GM12878 (cell line): ENCODE data around the gene ATP6V0E2. TPM values are rescaled to one million over a fixed set of nuclear protein-coding genes. Genes with fewer than 3 reads are reported as not detected.

Experiments used
- ATAC-seq: fragments of 200-7000 bp; cut with Tn5 transposase; 3 replicates; pipeline ENCODE4 v1.9.1; 2020; ENCODE audit warnings: mild to moderate bottlenecking, moderate library complexity
- BruUV-seq: library from RNA; stranded (reverse); fragments of 400-500 nt; replicated peaks from 2 replicates; lab custom pipeline; 2021; lab: Mats Ljungman, UMichigan
- CTCF ChIA-PET: fragments of 300-600 bp; sonication (Branson Sonifier 250); formaldehyde crosslinking; extraction: SDS; loops from one replicate; lab custom pipeline; 2021; ENCODE audit warnings: inconsistent platforms; lab: Yijun Ruan, JAX
- POLR2A ChIA-PET: fragments of 350-600 bp; formaldehyde crosslinking; extraction: SDS; loops from one replicate; lab custom pipeline; 2021; ENCODE audit warnings: inconsistent platforms; lab: Charles Lee
- RAD21 ChIA-PET: fragments of 300-600 bp; sonication (Branson Sonifier 250); formaldehyde crosslinking; loops from one replicate; lab custom pipeline; 2023; ENCODE audit warnings: antibody characterized with exemption; ENCODE audit not compliant: unreplicated experiment; lab: Charles Lee
- SMC1A ChIA-PET: fragments of 300-600 bp; sonication (Branson Sonifier 250); formaldehyde crosslinking; loops from one replicate; lab custom pipeline; 2023; ENCODE audit not compliant: unreplicated experiment, uncharacterized antibody; lab: Charles Lee
- DNase-seq: peaks from one replicate; pipeline ENCODE4 v3.0.0-alpha.2; 2011; ENCODE audit warnings: low read depth, low spot score
- FAIRE-seq: peaks from 3 replicates; lab custom pipeline; 2011; peaks lifted over from hg19 to GRCh38; lab: Jason Lieb, UNC
- H2AFZ ChIP-seq: 2 replicates; pipeline ENCODE4 v1.6.0; 2011; ENCODE audit warnings: low read depth, low read length, control low read depth; ENCODE audit not compliant: control insufficient read depth
- H3K27ac ChIP-seq: 2 replicates; pipeline ENCODE4 v1.5.1; 2011; ENCODE audit warnings: control low read depth; ENCODE audit not compliant: control insufficient read depth, insufficient read depth
- H3K27me3 ChIP-seq, 2 experiments: replicated peaks in 1 of 2; 2 replicates each; pipeline versions ENCODE4 v1.6.0 to v1.6.1; 2011; ENCODE audit warnings: low read length in 1 of 2; ENCODE audit not compliant: control insufficient read depth in 2 of 2, insufficient read depth in 2 of 2
- H3K36me3 ChIP-seq, 2 experiments: 2 replicates each; pipeline ENCODE4 v1.5.1; 2011; ENCODE audit warnings: low read length in 1 of 2; ENCODE audit not compliant: control insufficient read depth in 2 of 2, insufficient read depth in 2 of 2
- H3K4me1 ChIP-seq: 2 replicates; pipeline ENCODE4 v1.6.1; 2011; ENCODE audit warnings: mild to moderate bottlenecking, low read length, moderate library complexity, mixed read lengths; ENCODE audit not compliant: control insufficient read depth, insufficient read depth
- H3K4me2 ChIP-seq: 2 replicates; pipeline ENCODE4 v1.6.0; 2011; ENCODE audit warnings: control low read depth; ENCODE audit not compliant: control insufficient read depth, insufficient read depth
- H3K4me3 ChIP-seq: fragments of 200-600 bp; sonication (generic); 2 replicates; pipeline ENCODE4 v1.5.1; 2016
- H3K79me2 ChIP-seq: 2 replicates; pipeline ENCODE4 v1.6.0; 2011; ENCODE audit warnings: low read length; ENCODE audit not compliant: control insufficient read depth, insufficient read depth
- H3K9ac ChIP-seq: 2 replicates; pipeline ENCODE4 v1.8.0; 2011; ENCODE audit warnings: low read length, control low read depth, mixed read lengths; ENCODE audit not compliant: control insufficient read depth, insufficient read depth
- H3K9me3 ChIP-seq: replicated peaks from 3 replicates; pipeline ENCODE4 v1.5.1; 2011; ENCODE audit warnings: mild to moderate bottlenecking, low read length; ENCODE audit not compliant: control insufficient read depth, insufficient read depth
- H4K20me1 ChIP-seq: 2 replicates; pipeline ENCODE4 v1.6.0; 2011; ENCODE audit not compliant: control insufficient read depth, insufficient read depth
- BCL11A ChIP-seq: IDR thresholded peaks from 2 replicates; pipeline ENCODE4 v1.6.1; 2011; ENCODE audit warnings: low read depth, low read length
- BHLHE40 ChIP-seq, 2 experiments: fragments of 450-650 bp in 1 of 2; IDR thresholded peaks; 2 replicates each; pipeline ENCODE4 v1.6.1; 2011 to 2017; ENCODE audit warnings: low read depth in 2 of 2, borderline replicate concordance in 1 of 2, improper control_type of control experiment in 1 of 2, low read length in 1 of 2, mild to moderate bottlenecking in 1 of 2
- CHD4 ChIP-seq: fragments of 200-600 bp; sonication (generic); IDR thresholded peaks from 2 replicates; pipeline ENCODE4 v1.6.1; 2016; ENCODE audit warnings: mild to moderate bottlenecking
- HCFC1 ChIP-seq: fragments of 150-350 bp; IDR thresholded peaks from 2 replicates; pipeline ENCODE4 v1.6.1; 2014; ENCODE audit warnings: low read length
- HDGF ChIP-seq: fragments of 450-650 bp; IDR thresholded peaks from 2 replicates; pipeline ENCODE4 v1.6.1; 2016; ENCODE audit warnings: antibody characterized with exemption
- LARP7 ChIP-seq: fragments of 450-650 bp; IDR thresholded peaks from 2 replicates; pipeline ENCODE4 v1.6.1; 2017; ENCODE audit warnings: mild to moderate bottlenecking
- RAD51 ChIP-seq: fragments of 450-650 bp; IDR thresholded peaks from 2 replicates; pipeline ENCODE4 v1.6.1; 2016; ENCODE audit warnings: moderate library complexity, mild to moderate bottlenecking, inconsistent platforms
- SMAD5 ChIP-seq: IDR thresholded peaks from 2 replicates; pipeline ENCODE4 v1.6.1; 2016; ENCODE audit warnings: antibody characterized with exemption, low read depth
- SREBF2 ChIP-seq: IDR thresholded peaks from 2 replicates; pipeline ENCODE4 v1.6.1; 2012; ENCODE audit warnings: mild to moderate bottlenecking, low read length
- SUZ12 ChIP-seq: fragments of 200-600 bp; sonication (generic); IDR thresholded peaks from one replicate; pipeline ENCODE4 v1.6.1; 2018; ENCODE audit warnings: antibody characterized with exemption, mild to moderate bottlenecking; ENCODE audit not compliant: unreplicated experiment
- ZNF384 ChIP-seq: IDR thresholded peaks from 2 replicates; pipeline ENCODE4 v1.6.1; 2012; ENCODE audit warnings: low read depth, mild to moderate bottlenecking, low read length, improper control_type of control experiment, borderline replicate concordance
- ZNF687 ChIP-seq: fragments of 450-650 bp; IDR thresholded peaks from 2 replicates; pipeline ENCODE4 v1.6.1; 2017; ENCODE audit warnings: mild to moderate bottlenecking, moderate library complexity
- WGBS: methylation state at CpG from one replicate; pipeline ENCODE4 v1.1.6; 2016; ENCODE audit warnings: low lambda C conversion rate; ENCODE audit not compliant: insufficient replicate concordance, insufficient coverage; ENCODE audit errors: missing lambda C conversion rate; 5-methylcytosine and 5-hydroxymethylcytosine counted together
- in situ Hi-C: fragments of 300-500 bp; cut with MboI; formaldehyde crosslinking; loops from 9 replicates; pipeline ENCODE4 v1.14.3; 2018; ENCODE audit warnings: mixed read lengths
- intact Hi-C: fragments of 100-400 bp; cut with micrococcal nuclease; formaldehyde crosslinking; loops from one replicate; pipeline ENCODE4 v1.14.2; 2022; ENCODE audit not compliant: unreplicated experiment
- polyA plus RNA-seq, 11 experiments: library from polyadenylated mRNA; depleted of rRNA in 4 of 11; unstranded in 6 of 11; stranded (reverse) in 5 of 11; fragments of >200 nt; fragmentation: Nextera tagmentation in 4 of 11; fragmentation: Illumina TruSeq in 1 of 11; extraction: Ambion mirVana in 4 of 11; extraction: Trizol in 1 of 11; gene quantifications; 1 replicate in 1 of 11; 2 replicates in 10 of 11; pipeline versions ENCODE4 v1.2.1 to v1.2.3, GENCODE V29; 2011 to 2016; ENCODE audit warnings: inconsistent platforms in 2 of 11, missing spikeins in 2 of 11, low read depth in 1 of 11
- total RNA-seq, 4 experiments: library from RNA; depleted of rRNA in 3 of 4; stranded (reverse); fragments of >200 nt in 3 of 4; fragmentation: Illumina TruSeq in 1 of 4; extraction: Trizol in 1 of 4; gene quantifications; 2 replicates each; pipeline versions ENCODE4 v1.2.1 to v1.2.3, GENCODE V29; 2013 to 2021

ATP6V0E2 gene
- total and polyA plus RNA-seq, 10 of the 15 experiments (the other 5 are each of a cell fraction or from before 2014, with no cell fraction given), result 1.5 to 54.7 (median 27.6) TPM

GRCh38 chr7:149824301-149824741, 49.4 kb upstream of the ATP6V0E2 start:
- in situ Hi-C loops (no loop called here), intact Hi-C loops (no loop called here)
- no peak overlapping the region for H3K4me2 ChIP-seq
- H3K79me2 ChIP-seq, result no peaks in the 10 kb centered on the region
- no peak for ATAC-seq
- ChIA-PET CTCF (no interaction called here), RAD21 (no interaction called here), POLR2A (no interaction called here), SMC1A (no interaction called here)
- no peak overlapping the region for H2AFZ ChIP-seq
- no peaks in the 10 kb centered on the region for H4K20me1 ChIP-seq
- no peaks in the 10 kb centered on the region for H3K9me3 ChIP-seq
- DNase-seq, result no peak
- H3K27me3 ChIP-seq, result peaks cover 0 to 2% of the 10 kb centered on the region in 2 experiments; a peak in 2 of 4 replicates
- no peak for FAIRE-seq
- H3K36me3 ChIP-seq, result no peaks in the 10 kb centered on the region
- 36% methylated on average over 13 of the region's 13 CpGs for WGBS
- H3K27ac ChIP-seq, result no peak overlapping the region
- no peak for TF ChIP-seq BCL11A
- no peak for TF ChIP-seq SREBF2
- TF ChIP-seq SUZ12, result no peak
- no peak for TF ChIP-seq HDGF
- TF ChIP-seq LARP7, result no peak
- TF ChIP-seq CHD4, result no peak
- no peak for TF ChIP-seq ZNF384
- TF ChIP-seq BHLHE40 (IDR thresholded peaks at IDR 0.05; ENCODE audit: borderline replicate concordance in 1 of 2, low read depth in 2 of 2, low read length in 1 of 2), result no peak
- TF ChIP-seq HCFC1, result no peak
- no peak for TF ChIP-seq RAD51
- TF ChIP-seq SMAD5, result no peak
- TF ChIP-seq ZNF687, result no peak
- H3K9ac ChIP-seq, result no peak overlapping the region
- no peaks in the 10 kb centered on the region for H3K4me1 ChIP-seq
- H3K4me3 ChIP-seq, result no peak overlapping the region
- no TSS peak for BruUV-seq
